A549 (cell line): ENCODE data around the gene SAP30L. TPM values are rescaled to one million over a fixed set of nuclear protein-coding genes. Genes with fewer than 3 reads are reported as not detected.

Experiments
- ATAC-seq, 2 experiments: fragments of 200-7000 bp in 1 of 2; fragments of >200 bp in 1 of 2; cut with Nextera tagmentation in 1 of 2; cut with Tn5 transposase in 1 of 2; 3 replicates each; pipeline versions ENCODE4 v1.8.0 to v1.9.1; 2018 to 2020; ENCODE audit warnings: mild to moderate bottlenecking in 1 of 2, moderate library complexity in 1 of 2
- CTCF ChIA-PET: fragments of 300-600 bp; sonication (Branson Sonifier 250); formaldehyde crosslinking; extraction: SDS; loops from one replicate; lab custom pipeline; 2021; ENCODE audit warnings: antibody characterized with exemption, inconsistent platforms; lab: Yijun Ruan, JAX
- POLR2A ChIA-PET: fragments of 350-600 bp; formaldehyde crosslinking; extraction: SDS; loops from one replicate; lab custom pipeline; 2021; ENCODE audit warnings: antibody characterized with exemption, inconsistent platforms; lab: Yijun Ruan, JAX
- DNase-seq, 2 experiments: peaks; one replicate each; pipeline versions ENCODE4 v3.0.0 to v3.0.0-alpha.2; 2011 to 2016; ENCODE audit warnings: low read depth in 1 of 2, low spot score in 1 of 2
- FAIRE-seq: peaks from 2 replicates; lab custom pipeline; 2011; peaks lifted over from hg19 to GRCh38; lab: Jason Lieb, UNC
- H3K27ac ChIP-seq, 2 experiments: fragments of >200 bp; sonication (Bioruptor Twin); formaldehyde crosslinking; 3 replicates each; pipeline ENCODE4 v1.5.1; 2016 to 2017
- H3K4me1 ChIP-seq: fragments of >200 bp; sonication (Bioruptor Twin); formaldehyde crosslinking; 3 replicates; pipeline ENCODE4 v1.6.1; 2016
- H3K4me2 ChIP-seq: fragments of >200 bp; sonication (Bioruptor Twin); formaldehyde crosslinking; 3 replicates; pipeline ENCODE4 v1.6.1; 2016
- H3K4me3 ChIP-seq: fragments of >200 bp; sonication (Bioruptor Twin); formaldehyde crosslinking; 3 replicates; pipeline ENCODE4 v1.5.1; 2016
- H3K9me3 ChIP-seq: fragments of >200 bp; sonication (Bioruptor Twin); formaldehyde crosslinking; 3 replicates; pipeline ENCODE4 v1.6.1; 2016
- ATOH8 ChIP-seq: fragments of 250-450 bp; sonication (Bioruptor Pico); IDR thresholded peaks from 2 replicates; pipeline ENCODE4 v1.5.0; 2020; ENCODE audit warnings: low read depth, mild to moderate bottlenecking, moderate library complexity
- BCL3 ChIP-seq: fragments of >200 bp; sonication (Bioruptor Twin); formaldehyde crosslinking; IDR thresholded peaks from 3 replicates; pipeline ENCODE4 v1.6.1; 2016
- CBX2 ChIP-seq: fragments of 200-600 bp; sonication (generic); IDR thresholded peaks from 2 replicates; pipeline ENCODE4 v1.6.1; 2016; ENCODE audit warnings: low read depth, mild to moderate bottlenecking, borderline replicate concordance
- CBX8 ChIP-seq: fragments of 200-600 bp; sonication (generic); IDR thresholded peaks from 2 replicates; pipeline ENCODE4 v1.6.1; 2016
- CHD4 ChIP-seq: fragments of 200-600 bp; sonication (generic); IDR thresholded peaks from 2 replicates; pipeline ENCODE4 v1.6.1; 2016; ENCODE audit warnings: antibody characterized with exemption, mild to moderate bottlenecking, borderline replicate concordance
- CTCF ChIP-seq: fragments of >200 bp; sonication (Bioruptor Twin); formaldehyde crosslinking; IDR thresholded peaks from 3 replicates; pipeline ENCODE4 v1.5.1; 2016
- E2F6 ChIP-seq: IDR thresholded peaks from 2 replicates; pipeline ENCODE4 v1.6.1; 2012; ENCODE audit warnings: low read depth, borderline replicate concordance
- EHMT2 ChIP-seq: fragments of 200-600 bp; sonication (generic); IDR thresholded peaks from 2 replicates; pipeline ENCODE4 v1.6.1; 2016; ENCODE audit warnings: antibody characterized with exemption, low read depth, mild to moderate bottlenecking, moderate library complexity
- ELK1 ChIP-seq: fragments of 150-350 bp; IDR thresholded peaks from 2 replicates; pipeline ENCODE4 v1.6.1; 2014; ENCODE audit warnings: low read depth, mild to moderate bottlenecking, low read length
- ESRRA ChIP-seq: fragments of 150-350 bp; IDR thresholded peaks from 2 replicates; pipeline ENCODE4 v1.6.1; 2014; ENCODE audit warnings: mild to moderate bottlenecking, low read length, borderline replicate concordance
- FOSB ChIP-seq: fragments of 250-450 bp; sonication (Bioruptor Pico); IDR thresholded peaks from 2 replicates; pipeline ENCODE4 v1.5.0; 2020; ENCODE audit warnings: mild to moderate bottlenecking, moderate library complexity
- FOXS1 ChIP-seq: fragments of 250-450 bp; sonication (Bioruptor Pico); IDR thresholded peaks from 2 replicates; pipeline ENCODE4 v1.5.0; 2020; ENCODE audit warnings: mild to moderate bottlenecking, moderate library complexity
- GATA3 ChIP-seq: IDR thresholded peaks from 2 replicates; pipeline ENCODE4 v1.6.1; 2012; ENCODE audit warnings: borderline replicate concordance
- HES2 ChIP-seq: fragments of >200 bp; sonication (Bioruptor Twin); formaldehyde crosslinking; IDR thresholded peaks from 2 replicates; pipeline ENCODE4 v1.6.1; 2016
- HEYL ChIP-seq: fragments of 250-450 bp; sonication (Bioruptor Pico); IDR thresholded peaks from 2 replicates; pipeline ENCODE4 v1.8.0; 2021; ENCODE audit warnings: mild to moderate bottlenecking, moderate library complexity
- HOXB5 ChIP-seq: fragments of 250-450 bp; sonication (Bioruptor Pico); IDR thresholded peaks from 2 replicates; pipeline ENCODE4 v1.5.0; 2020; ENCODE audit warnings: mild to moderate bottlenecking, moderate library complexity
- KDM1A ChIP-seq: fragments of 200-600 bp; sonication (generic); IDR thresholded peaks from 2 replicates; pipeline ENCODE4 v1.6.1; 2016; ENCODE audit warnings: low read depth, mild to moderate bottlenecking
- MAFK ChIP-seq: fragments of 450-650 bp; IDR thresholded peaks from 2 replicates; pipeline ENCODE4 v1.6.1; 2014; ENCODE audit not compliant: partially characterized antibody
- RARB ChIP-seq: fragments of 250-450 bp; sonication (Bioruptor Pico); IDR thresholded peaks from 2 replicates; pipeline ENCODE4 v1.8.0; 2021; ENCODE audit warnings: mild to moderate bottlenecking, moderate library complexity
- REST ChIP-seq: fragments of 200-600 bp; sonication (generic); IDR thresholded peaks from 2 replicates; pipeline ENCODE4 v1.6.1; 2016; ENCODE audit warnings: antibody characterized with exemption, mild to moderate bottlenecking, moderate library complexity
- SMC3 ChIP-seq: fragments of >200 bp; sonication (Bioruptor Twin); formaldehyde crosslinking; IDR thresholded peaks from 3 replicates; pipeline ENCODE4 v1.6.1; 2018; ENCODE audit warnings: inconsistent platforms
- ZC3H11A ChIP-seq: fragments of 450-650 bp; IDR thresholded peaks from 2 replicates; pipeline ENCODE4 v1.6.1; 2014; ENCODE audit warnings: antibody characterized with exemption, mild to moderate bottlenecking
- ZFP36 ChIP-seq: fragments of 450-650 bp; IDR thresholded peaks from 2 replicates; pipeline ENCODE4 v1.6.1; 2014; ENCODE audit warnings: borderline replicate concordance; ENCODE audit not compliant: partially characterized antibody
- ZSCAN20 ChIP-seq: fragments of 250-450 bp; sonication (Bioruptor Pico); IDR thresholded peaks from 2 replicates; pipeline ENCODE4 v1.8.0; 2022; ENCODE audit warnings: mild to moderate bottlenecking, moderate library complexity
- WGBS: methylation state at CpG from one replicate; pipeline ENCODE4 v1.1.6; 2017; ENCODE audit errors: missing lambda C conversion rate; 5-methylcytosine and 5-hydroxymethylcytosine counted together
- polyA plus RNA-seq, 4 experiments: library from polyadenylated mRNA; depleted of rRNA in 3 of 4; stranded (reverse); fragments of >200 nt; fragmentation: RNase III in 1 of 4; extraction: RNeasy Plus Mini Kit Qiagen cat#74134 plus additional on column Dnase treatment in 1 of 4; gene quantifications; 2 replicates in 3 of 4; 3 replicates in 1 of 4; pipeline ENCODE4 v1.2.3, GENCODE V29; 2011 to 2017

The SAP30L gene
- polyA plus RNA-seq, 2 of the 4 experiments (the other 2 are of a cell fraction) = 24.9 to 50.3 TPM

GRCh38 chr5:154459015-154459414 lies 13.2 kb downstream of the SAP30L start:
- Histone ChIP-seq H3K27ac (no peak overlapping the region), H3K4me1 (no peaks in the 10 kb centered on the region), H3K9me3 (no peaks in the 10 kb centered on the region), H3K4me2 (no peak overlapping the region), H3K4me3 (no peak overlapping the region)
- no peak for ATAC-seq
- DNase-seq = no peak
- ChIA-PET CTCF (interaction anchor here (1.0 to 19.7 kb wide), 4 partner anchors 10 to 181 kb away, joined by 3 to 304 read pairs (median 8); no protein-coding TSS in a partner anchor), POLR2A (no interaction called here)
- TF ChIP-seq HOXB5 (CRISPR knock-in tag) (no peak), GATA3 (no peak), ATOH8 (CRISPR knock-in tag) (no peak), KDM1A (no peak), CBX2 (no peak), EHMT2 (no peak), SMC3 (no peak), CHD4 (no peak), CTCF (no peak), CBX8 (no peak), ZC3H11A (no peak)
- WGBS = 69% methylated on average over 3 of the region's 3 CpGs
- FAIRE-seq = no peak

GRCh38 chr5:154460172-154460571 lies 14.4 kb downstream of the SAP30L start:
- H3K27ac ChIP-seq = no peak overlapping the region
- H3K9me3 ChIP-seq = no peaks in the 10 kb centered on the region
- H3K4me2 ChIP-seq = no peak overlapping the region
- H3K4me1 ChIP-seq = peaks cover 6% of the 10 kb centered on the region
- DNase-seq = no peak
- WGBS = 93% methylated on average over 4 of the region's 4 CpGs
- CTCF ChIA-PET = interaction anchor here (1.2 to 19.7 kb wide), 4 partner anchors 9 to 391 kb away, joined by 3 to 304 read pairs (median 15); no protein-coding TSS in a partner anchor
- no peak overlapping the region for H3K4me3 ChIP-seq
- TF ChIP-seq MAFK (no peak), ZFP36 (no peak), HEYL (CRISPR knock-in tag) (no peak), REST (no peak), ZSCAN20 (CRISPR knock-in tag) (no peak), ZC3H11A (no peak), RARB (CRISPR knock-in tag) (no peak), BCL3 (no peak), ELK1 (no peak), HES2 (no peak), ESRRA (no peak), FOSB (no peak), FOXS1 (CRISPR knock-in tag) (no peak), E2F6 (no peak)
- TF ChIP-seq, all 56 proteins: peak for 0
- POLR2A ChIA-PET = no interaction called here
- FAIRE-seq = no peak
- no peak for ATAC-seq
